Mucosa of descending colon (tissue), 3 donors: ENCODE measurements around the gene COPE. TPM values are rescaled to one million over a fixed set of nuclear protein-coding genes. Genes with fewer than 3 reads are reported as not detected.

ENCODE experiments used
- ATAC-seq: fragments of 200-7000 bp; cut with Tn5 transposase; one replicate; pipeline ENCODE4 v1.9.1; 2020; ENCODE audit warnings: mild to moderate bottlenecking, moderate library complexity
- DNase-seq, 3 donors: peaks; one replicate each; pipeline ENCODE4 v3.0.0-alpha.2; 2020
- H3K36me3 ChIP-seq: fragments of 200-600 bp; one replicate; pipeline ENCODE4 v1.8.0; 2021; ENCODE audit warnings: low read depth, mild to moderate bottlenecking
- H3K4me1 ChIP-seq: fragments of 200-600 bp; one replicate; pipeline ENCODE4 v1.8.0; 2021; ENCODE audit warnings: low read depth, mild to moderate bottlenecking
- H3K4me3 ChIP-seq: fragments of 200-600 bp; one replicate; pipeline ENCODE4 v1.8.0; 2021; ENCODE audit warnings: mild to moderate bottlenecking
- H3K9me3 ChIP-seq: fragments of 200-600 bp; one replicate; pipeline ENCODE4 v1.8.0; 2021; ENCODE audit warnings: mild to moderate bottlenecking
- CTCF ChIP-seq: fragments of 200-600 bp; IDR thresholded peaks from one replicate; pipeline ENCODE4 v1.8.0; 2022; ENCODE audit warnings: antibody characterized with exemption, mild to moderate bottlenecking
- intact Hi-C, 2 donors: fragments of 100-400 bp; cut with DNase I in 1 of 2; cut with micrococcal nuclease in 1 of 2; formaldehyde crosslinking; loops; one replicate each; pipeline versions ENCODE4 v1.11.0 to v1.11.1; 2022; cut with DNase I, micrococcal nuclease
- total RNA-seq, 3 donors: library from RNA; stranded (reverse); fragmentation: NEBNext Ultra II Directional in 2 of 3; extraction: Animal tissue kit (Norgen Biotek cat#: 25700) in 2 of 3; gene quantifications; one replicate each; pipeline versions ENCODE4 v1.2.1 to v1.2.4, GENCODE V29; 2021 to 2023
- donor health status: DM: no; HTN: no; CAD: no; lungs with moderate emphysema.
- donor health status: DM: no; HTN: no; CAD: no.
- donor health status: DM: no; HTN: yes; CAD: no.

The COPE gene
- total RNA-seq, 3 donors from 2014 or later: 119 to 227 (median 176) TPM

- Histone ChIP-seq H3K9me3 (no peaks in the 10 kb centered on the region), H3K4me3 (no peak overlapping the region), H3K36me3 (no peaks in the 10 kb centered on the region), H3K4me1 (peaks cover 5% of the 10 kb centered on the region)
- intact Hi-C loops: no loop called here
- ATAC-seq (no peak), DNase-seq (peak in 1 of 3 donors; percentile 50)
- TF ChIP-seq CTCF: no peak
These were observed 12.4 kb upstream of the COPE start for GRCh38 chr19:18931316-18932162.

- peaks cover 5% of the 10 kb centered on the region for H3K4me1 ChIP-seq
- DNase-seq (peak in 2 of 3 donors; percentile 16 to 45), ATAC-seq (no peak)
- no peaks in the 10 kb centered on the region for H3K9me3 ChIP-seq
- no peak for TF ChIP-seq CTCF
- no peak overlapping the region for H3K4me3 ChIP-seq
- intact Hi-C loops: no loop called here
- H3K36me3 ChIP-seq: peaks cover 3% of the 10 kb centered on the region
These were observed 10.1 kb upstream of the COPE start for GRCh38 chr19:18929311-18929710.

DNA sequence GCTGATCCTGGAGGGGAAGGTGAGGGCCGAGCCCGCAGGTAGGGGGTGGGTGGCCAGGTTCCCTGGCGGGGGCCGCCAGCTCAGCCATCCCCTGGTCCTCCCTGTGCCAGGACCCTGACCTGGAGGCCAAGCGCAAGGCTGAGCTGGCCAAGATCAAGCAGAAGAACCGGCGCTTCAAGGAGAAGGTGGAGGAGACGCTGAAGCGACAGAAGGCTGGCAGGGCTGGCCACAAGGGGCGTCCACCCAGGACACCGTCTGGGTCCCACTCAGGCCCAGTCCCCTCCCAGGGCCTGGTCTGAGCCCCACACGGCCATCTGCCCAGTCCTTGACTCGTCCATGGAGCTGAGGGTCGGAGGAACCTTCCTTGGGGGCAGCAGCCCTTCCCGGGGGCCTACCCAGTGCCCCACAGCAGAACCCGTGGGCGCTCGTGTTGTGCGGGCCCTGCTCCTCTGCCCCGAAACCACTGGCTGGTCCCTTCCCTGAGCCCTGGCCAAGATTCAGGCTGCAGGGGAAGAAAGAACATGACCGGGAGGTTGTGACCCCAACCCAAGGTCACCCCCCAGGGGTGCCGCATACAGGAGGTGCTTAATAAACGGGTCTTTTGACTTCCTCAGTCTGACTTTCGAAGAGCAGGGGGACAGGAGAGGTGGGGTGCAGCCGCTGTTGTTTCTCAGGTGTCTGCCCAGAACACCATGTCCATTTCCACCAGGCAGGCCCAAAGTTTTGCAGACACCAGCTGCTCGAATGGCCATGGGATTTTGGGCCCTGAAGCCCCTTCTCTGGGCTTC lies 9.0 kb upstream of the COPE start:
- Histone ChIP-seq H3K9me3 (no peaks in the 10 kb centered on the region), H3K36me3 (peaks cover 6% of the 10 kb centered on the region), H3K4me1 (peaks cover 5% of the 10 kb centered on the region), H3K4me3 (no peak overlapping the region)
- ATAC-seq (no peak), DNase-seq (no peak)
- no peak for TF ChIP-seq CTCF
- intact Hi-C loops: no loop called here

DNA sequence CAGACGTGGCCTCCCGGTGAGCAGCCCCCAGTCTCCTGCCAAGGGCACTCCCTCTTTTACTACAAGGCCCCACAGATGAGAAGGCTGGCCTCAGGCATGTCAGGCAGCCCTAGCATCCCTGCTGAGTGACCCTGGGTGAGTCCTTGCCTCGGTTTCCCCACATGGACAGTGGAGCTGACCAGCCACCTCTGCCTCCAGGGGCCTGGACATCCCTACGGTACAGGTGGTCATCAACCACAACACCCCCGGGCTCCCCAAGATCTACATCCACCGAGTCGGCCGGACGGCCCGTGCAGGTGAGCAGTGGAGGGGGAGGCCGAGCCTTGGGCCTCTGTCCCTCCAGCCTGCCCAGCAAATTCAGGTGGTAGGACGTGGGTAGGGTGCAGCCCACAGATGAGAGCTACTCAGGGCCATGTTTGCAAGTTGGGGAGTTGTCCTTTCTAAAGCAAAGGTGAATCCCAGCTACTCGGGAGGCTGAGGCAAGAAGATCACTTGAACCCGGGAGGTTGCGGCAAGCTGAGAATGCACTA lies 5.6 kb upstream of the COPE start:
- no peak for TF ChIP-seq CTCF
- Histone ChIP-seq H3K9me3 (no peaks in the 10 kb centered on the region), H3K4me1 (peaks cover 8% of the 10 kb centered on the region), H3K36me3 (peaks cover 11% of the 10 kb centered on the region), H3K4me3 (no peak overlapping the region)
- DNase-seq (no peak), ATAC-seq (no peak)
- intact Hi-C loops: no loop called here

- intact Hi-C loops: no loop called here
- Histone ChIP-seq H3K4me1 (peaks cover 22% of the 10 kb centered on the region), H3K36me3 (peaks cover 11% of the 10 kb centered on the region), H3K4me3 (no peak overlapping the region), H3K9me3 (no peaks in the 10 kb centered on the region)
- no peak for TF ChIP-seq CTCF
- DNase-seq: peak in 1 of 3 donors; percentile 30
- no peak for ATAC-seq
These were observed 3.2 kb upstream of the COPE start for GRCh38 chr19:18922228-18922985.
